ENCODE measurements around the gene PCDHGA1. TPM values are rescaled to one million over a fixed set of nuclear protein-coding genes. Genes with fewer than 3 reads are reported as not detected.

Gene PCDHGA1
- total RNA-seq, 1 experiment from 2014 or later, result 0.63 TPM

DNA sequence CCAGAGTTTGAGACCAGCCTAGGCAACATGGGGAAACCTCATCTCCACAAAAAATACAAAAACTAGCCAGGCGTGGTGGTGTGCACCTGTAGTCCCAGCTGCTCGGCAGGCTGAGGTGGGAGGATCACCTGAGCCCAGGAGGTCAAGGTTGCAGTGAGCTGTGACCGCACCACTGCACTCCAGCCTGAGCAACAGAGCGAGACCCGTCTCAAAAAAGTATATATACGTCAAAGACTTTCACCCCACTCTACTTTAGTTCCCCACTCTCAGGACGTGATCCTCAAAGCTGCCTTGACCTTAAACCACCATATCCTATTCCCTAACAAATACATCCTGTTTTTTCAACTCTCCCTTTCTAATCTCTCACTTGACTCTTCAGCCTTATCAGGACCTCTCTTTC, 199.6 kb downstream of the PCDHGA1 start:
- Histone ChIP-seq H3K27ac (ENCODE audit: insufficient read length, low read depth, low read length) (no peak overlapping the region), H2BK120ac (ENCODE audit: low read depth, low read length, poor library complexity, severe bottlenecking) (no peak overlapping the region), H3K56ac (ENCODE audit: insufficient read length, low read depth, low read length) (no peak overlapping the region), H3K18ac (ENCODE audit: insufficient read length, low read depth, low read length) (no peak overlapping the region), H3K4ac (ENCODE audit: low read depth, low read length) (no peak overlapping the region), H4K91ac (ENCODE audit: insufficient read length, low read depth, low read length) (no peak overlapping the region), H4K5ac (ENCODE audit: insufficient read length, low read depth, low read length) (no peak overlapping the region), H3K79me1 (ENCODE audit: insufficient read depth, low read depth, low read length, poor library complexity, severe bottlenecking) (no peaks in the 10 kb centered on the region), H3K14ac (ENCODE audit: insufficient read depth, low read length) (no peak overlapping the region), H2BK5ac (ENCODE audit: insufficient read length, low read length) (no peak overlapping the region), H2BK12ac (ENCODE audit: insufficient read length, low read depth, low read length) (no peak overlapping the region), H3K9me3 (ENCODE audit: control insufficient read depth, low read depth, low read length) (no peaks in the 10 kb centered on the region), H3K27me3 (ENCODE audit: insufficient read depth, low read length) (no peaks in the 10 kb centered on the region), H2BK20ac (ENCODE audit: low read depth, low read length, poor library complexity, severe bottlenecking) (no peak overlapping the region), H3T11ph (ENCODE audit: low read length) (no peak overlapping the region), H2BK15ac (ENCODE audit: low read depth, low read length) (no peak overlapping the region), H4K20me1 (ENCODE audit: control insufficient read depth, insufficient read depth, insufficient read length) (no peaks in the 10 kb centered on the region), H2AFZ (ENCODE audit: low read length) (no peak overlapping the region), H3K9ac (ENCODE audit: extremely low read depth, insufficient read length, low read length) (no peak overlapping the region), H3K23me2 (ENCODE audit: insufficient read length, low read depth, low read length, poor library complexity, severe bottlenecking) (no peaks in the 10 kb centered on the region), H3K79me2 (ENCODE audit: insufficient read depth, low read length) (no peaks in the 10 kb centered on the region), H3K4me1 (ENCODE audit: insufficient read depth, low read length) (no peaks in the 10 kb centered on the region; the same call in 1 of the 2 replicates), H4K8ac (replicated peaks; ENCODE audit: insufficient read length, low read depth, low read length) (no peak overlapping the region), H3K4me2 (ENCODE audit: insufficient read depth, insufficient read length, low read length) (no peak overlapping the region), H3K23ac (ENCODE audit: insufficient read length, low read depth, low read length) (no peak overlapping the region), H2AK5ac (ENCODE audit: insufficient read length, low read length) (no peak overlapping the region)
- WGBS (ENCODE audit: extremely low coverage, insufficient read length, low lambda C conversion rate), result no CpG with 5 or more reads among the region's 7 CpGs
- H3K4me1 Mint-ChIP-seq, result peaks cover 9 to 13% of the 10 kb centered on the region in 2 experiments
- H3K36me3 Mint-ChIP-seq (ENCODE audit: insufficient read depth in 1 of 3, low read depth in 3 of 3), result peaks cover 22 to 39% (median 37%) of the 10 kb centered on the region in 3 experiments; a peak in 6 of 7 replicates
- no peak overlapping the region for H3K27ac Mint-ChIP-seq
- H3K9me3 Mint-ChIP-seq, result no peaks in the 10 kb centered on the region
- H3K27me3 Mint-ChIP-seq (ENCODE audit: low read depth), result no peaks in the 10 kb centered on the region
- H3K4me3 Mint-ChIP-seq, result no peak overlapping the region
- TF ChIP-seq, protein P1, sequence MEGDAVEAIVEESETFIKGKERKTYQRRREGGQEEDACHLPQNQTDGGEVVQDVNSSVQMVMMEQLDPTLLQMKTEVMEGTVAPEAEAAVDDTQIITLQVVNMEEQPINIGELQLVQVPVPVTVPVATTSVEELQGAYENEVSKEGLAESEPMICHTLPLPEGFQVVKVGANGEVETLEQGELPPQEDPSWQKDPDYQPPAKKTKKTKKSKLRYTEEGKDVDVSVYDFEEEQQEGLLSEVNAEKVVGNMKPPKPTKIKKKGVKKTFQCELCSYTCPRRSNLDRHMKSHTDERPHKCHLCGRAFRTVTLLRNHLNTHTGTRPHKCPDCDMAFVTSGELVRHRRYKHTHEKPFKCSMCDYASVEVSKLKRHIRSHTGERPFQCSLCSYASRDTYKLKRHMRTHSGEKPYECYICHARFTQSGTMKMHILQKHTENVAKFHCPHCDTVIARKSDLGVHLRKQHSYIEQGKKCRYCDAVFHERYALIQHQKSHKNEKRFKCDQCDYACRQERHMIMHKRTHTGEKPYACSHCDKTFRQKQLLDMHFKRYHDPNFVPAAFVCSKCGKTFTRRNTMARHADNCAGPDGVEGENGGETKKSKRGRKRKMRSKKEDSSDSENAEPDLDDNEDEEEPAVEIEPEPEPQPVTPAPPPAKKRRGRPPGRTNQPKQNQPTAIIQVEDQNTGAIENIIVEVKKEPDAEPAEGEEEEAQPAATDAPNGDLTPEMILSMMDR (conservative IDR thresholded peaks at IDR 0.05), result no peak
- no peak for DNase-seq
